Stimulated activated CD8-positive, alpha-beta memory T cell treated with anti-CD3 and anti-CD28 coated beads, Interleukin-2, amount 100 ng/mL, for 48 hours (primary cell): ENCODE results near the gene IL17RB.
A peak's percentile ranks its signal among the peaks of the same experiment; 100 is the strongest.

ENCODE experiments used
- DNase-seq, 2 donors: peaks; one replicate each; pipeline ENCODE4 v3.0.0-alpha.2; 2020; ENCODE audit warnings: low read depth in 2 of 2

IL17RB gene

DNA sequence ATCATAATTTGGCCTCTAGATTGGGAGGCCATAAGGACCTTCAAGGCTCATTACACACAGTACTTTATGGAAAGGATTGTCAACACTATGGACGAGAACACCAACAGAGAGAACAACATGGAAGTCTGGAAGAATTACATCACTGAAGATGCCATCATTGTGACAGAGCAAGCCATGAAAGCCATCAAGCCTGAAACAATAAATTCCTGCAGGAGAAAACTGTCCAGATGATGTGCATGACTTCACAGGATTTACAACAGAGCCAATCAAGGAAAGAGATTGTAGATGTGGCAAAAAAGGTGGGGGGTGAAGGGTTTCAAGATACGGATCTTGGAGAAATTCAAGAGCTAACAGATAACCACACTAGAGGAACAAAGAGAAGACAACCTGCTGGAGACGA lies 15.9 kb downstream of the IL17RB start:
- DNase-seq, result no peak

DNA sequence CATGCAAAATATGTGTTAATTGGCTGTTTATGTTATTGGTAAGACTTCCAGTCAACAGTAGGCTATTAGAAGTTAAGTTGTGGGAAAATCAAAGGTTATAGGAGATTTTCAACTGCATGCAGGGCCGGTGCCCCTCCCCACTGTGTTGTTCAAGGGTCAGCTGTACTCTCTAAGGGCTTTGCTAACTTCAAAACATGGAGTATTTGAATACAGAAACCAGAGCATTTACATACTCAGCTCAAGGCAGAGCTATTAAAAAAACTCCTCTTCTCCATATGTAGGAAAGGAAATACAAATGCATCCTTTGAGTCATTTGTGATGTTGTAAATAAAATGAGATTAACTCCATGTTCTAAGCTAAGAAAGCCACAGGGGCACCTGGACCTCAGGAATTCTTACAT lies 16.8 kb downstream of the IL17RB start:
- DNase-seq, result no peak

DNA sequence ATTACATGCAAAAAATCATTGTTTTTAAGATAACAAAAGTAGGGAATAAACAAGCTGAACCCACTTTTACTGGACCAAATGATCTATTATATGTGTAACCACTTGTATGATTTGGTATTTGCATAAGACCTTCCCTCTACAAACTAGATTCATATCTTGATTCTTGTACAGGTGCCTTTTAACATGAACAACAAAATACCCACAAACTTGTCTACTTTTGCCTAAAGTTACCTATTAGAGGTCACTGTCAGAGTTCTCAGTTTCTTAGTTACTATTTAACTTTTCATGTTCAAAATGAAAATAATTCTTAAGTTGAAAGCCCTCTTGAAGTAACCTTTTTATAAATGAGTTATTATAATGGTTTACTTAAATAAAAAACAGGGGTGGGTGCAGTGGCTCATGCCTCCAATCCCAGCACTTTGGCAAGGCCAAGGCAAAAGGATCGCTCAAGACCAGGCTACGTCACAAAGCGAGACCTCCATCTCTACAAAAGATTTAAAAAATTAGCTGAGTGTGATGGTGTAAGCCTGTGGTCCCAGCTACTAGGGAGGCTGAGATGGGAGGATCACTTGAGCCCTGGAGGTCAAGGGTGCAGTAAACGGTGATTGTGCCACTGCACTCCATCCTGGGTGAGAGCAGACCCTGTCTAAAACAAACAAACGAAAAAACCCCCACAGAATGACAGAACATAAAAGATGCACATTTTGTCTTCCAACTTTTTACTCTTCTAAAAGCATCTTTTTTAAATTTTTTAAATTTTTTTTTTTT lies 19.5 kb downstream of the IL17RB start:
- DNase-seq, result no peak

DNA sequence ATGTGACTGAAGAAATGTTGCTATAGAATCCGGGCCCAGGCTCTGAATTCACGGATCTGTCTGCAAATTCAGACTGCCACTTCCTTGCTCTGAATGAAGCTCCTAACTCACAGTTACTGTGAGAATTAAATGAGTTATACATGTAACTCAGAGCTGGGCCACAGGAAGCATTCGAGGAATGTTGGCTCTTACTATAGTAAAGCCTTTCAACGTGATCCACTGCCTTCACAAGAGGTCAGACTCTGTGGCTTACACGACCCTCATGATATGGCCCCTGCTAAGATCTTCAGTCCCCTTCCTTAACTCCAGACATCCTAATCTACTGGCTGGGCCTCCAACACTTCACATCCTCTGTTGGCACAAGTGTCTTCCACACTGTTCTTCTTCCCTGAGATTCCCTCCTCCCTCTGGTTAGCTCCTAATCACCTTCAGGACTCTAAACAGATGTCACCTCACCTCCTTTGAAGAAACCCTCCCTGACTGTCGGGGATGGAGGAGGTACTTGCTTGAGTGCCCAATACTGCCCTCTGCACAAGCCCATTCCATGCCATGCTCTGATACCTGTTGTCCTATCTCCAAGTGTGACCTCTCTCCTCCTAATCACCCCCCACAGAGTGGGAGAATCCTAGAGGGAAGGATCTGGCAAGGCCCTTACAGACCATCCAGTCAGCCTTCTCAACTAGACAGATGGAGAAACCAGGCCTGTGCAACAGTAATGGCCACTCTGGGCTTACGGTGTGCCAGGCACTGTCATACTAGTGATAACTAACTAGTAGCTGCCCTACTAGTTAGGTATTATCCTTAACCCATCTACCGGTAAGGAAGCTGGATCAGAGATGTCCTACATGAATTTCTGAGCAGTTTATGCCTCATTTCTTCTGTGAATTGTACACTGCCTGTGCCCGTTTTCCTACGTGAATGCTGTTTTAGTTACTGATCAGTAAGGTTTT lies 34.3 kb downstream of the IL17RB start:
- no peak for DNase-seq

DNA sequence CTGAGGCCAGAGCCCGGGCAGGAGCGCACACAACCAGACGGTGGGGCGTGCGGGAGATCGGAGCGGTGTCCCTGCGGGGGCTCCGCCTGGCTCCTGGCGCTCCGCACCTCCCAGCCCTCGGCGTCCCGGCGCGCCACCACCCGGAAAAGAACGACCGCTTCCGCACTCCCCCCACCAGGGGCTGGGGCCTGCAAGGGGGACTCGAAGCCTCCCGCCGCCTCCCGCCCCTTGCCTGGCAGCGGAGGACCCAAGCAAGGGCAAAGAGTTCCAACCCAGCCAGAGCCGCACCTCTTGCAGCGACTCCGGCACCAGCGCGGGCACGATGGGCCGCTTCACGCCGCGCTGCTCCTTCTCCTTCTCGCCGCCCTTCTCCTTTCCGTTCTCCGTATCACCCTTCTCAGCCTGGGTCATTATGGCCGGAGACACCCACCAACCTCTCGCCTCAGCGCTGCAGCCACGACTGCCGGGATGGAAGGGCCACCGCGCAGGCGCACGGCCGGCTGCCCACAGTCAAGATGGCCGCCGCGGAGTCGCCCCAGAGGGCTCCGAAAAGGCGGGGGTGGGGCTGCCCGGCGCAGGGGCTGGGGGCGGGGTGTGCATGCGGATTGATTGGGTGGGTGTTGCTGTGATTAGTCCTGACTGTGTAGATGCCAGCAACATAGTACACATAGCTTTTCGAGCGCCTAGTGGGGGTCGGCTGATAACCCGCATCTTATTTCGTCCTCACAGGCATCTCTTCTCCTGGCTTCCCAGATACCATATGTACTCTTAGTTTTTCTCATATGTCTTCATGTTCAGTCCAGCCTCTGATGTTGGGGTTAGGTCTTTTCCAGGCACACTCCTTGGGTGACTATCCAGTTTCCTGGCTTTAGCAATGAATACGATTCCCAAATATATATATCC lies 35.6 kb downstream of the IL17RB start, which contains the start of gene ACTR8:
TSS of gene ACTR8 (minus strand) at position 462 of the 903 bp plus-strand sequence. CDS start at position 411, 51 bp downstream.
- peak; percentile 76 to 80 for DNase-seq

DNA sequence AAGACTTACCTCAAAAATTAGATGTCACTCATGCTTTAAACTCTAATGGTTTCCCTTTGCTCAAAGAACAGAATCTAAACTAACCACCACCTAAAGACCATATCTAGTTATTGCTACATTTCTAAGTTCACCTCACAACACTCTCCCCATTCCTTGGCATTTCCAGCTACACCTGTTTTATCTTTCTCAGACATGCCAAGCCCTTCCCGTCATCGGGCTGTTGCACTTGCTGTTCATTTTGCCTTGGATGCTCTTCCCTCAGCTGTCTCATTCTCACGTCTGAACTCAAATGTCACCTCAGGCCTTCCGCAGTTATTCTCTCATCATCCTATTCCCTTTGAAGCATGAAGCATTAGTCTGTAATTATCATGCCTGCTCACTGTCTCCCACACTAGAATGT lies 36.6 kb downstream of the IL17RB start:
- no peak for DNase-seq

DNA sequence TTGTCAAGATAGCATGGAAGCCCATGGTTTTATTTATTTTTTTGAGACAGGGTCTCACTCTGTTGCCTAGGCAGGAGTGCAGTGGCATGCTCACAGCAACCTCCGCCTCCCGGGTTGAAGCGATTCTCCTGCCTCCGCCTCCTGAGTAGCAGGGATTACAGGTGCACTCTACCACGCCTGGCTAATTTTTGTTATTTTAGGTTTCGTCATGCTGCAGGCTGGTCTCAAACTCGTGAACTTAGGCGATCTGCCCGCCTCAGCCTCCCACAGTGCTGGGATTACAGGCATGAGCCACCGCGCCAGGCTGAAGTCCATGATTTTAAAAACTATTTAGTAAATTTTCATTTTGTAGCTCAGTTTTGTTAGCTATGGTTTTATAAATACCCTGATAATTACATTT lies 38.3 kb downstream of the IL17RB start:
- DNase-seq, result no peak

DNA sequence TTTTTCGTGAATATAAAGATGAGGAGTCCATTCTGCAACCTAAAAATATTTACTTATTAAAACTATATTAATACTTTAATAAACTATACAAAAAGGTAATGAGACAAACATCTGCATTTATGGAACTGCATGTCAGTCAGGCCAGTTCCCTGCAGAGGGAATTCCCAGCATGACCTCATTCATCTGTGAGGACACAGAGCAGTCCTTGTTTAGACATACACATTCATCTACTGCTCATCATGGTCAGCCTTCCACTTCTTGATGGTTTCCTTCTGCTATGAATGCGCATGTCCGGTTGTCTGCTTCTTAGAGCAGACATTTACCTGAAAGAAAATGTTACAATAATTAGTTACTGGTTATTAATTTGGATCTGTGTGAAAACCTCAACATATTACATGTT lies 38.9 kb downstream of the IL17RB start:
- no peak for DNase-seq

DNA sequence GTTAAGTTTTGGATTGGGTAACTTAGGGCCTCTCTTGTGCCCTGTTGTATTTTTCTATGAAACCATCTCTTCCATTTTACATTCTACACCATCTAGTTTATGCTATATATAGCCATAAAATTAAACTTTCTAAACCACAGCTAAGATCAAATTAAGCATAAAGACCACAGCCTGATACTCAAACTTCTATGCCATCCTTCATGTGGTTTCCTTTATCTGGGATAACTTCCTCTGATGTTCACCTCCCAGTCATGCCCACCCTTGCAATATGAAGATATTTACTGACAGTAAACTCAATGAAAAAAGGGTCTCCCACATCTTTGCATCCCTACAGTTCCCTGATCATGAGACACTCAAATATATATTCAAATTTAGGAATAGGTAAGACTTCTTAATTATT lies 41.1 kb downstream of the IL17RB start:
- no peak for DNase-seq

DNA sequence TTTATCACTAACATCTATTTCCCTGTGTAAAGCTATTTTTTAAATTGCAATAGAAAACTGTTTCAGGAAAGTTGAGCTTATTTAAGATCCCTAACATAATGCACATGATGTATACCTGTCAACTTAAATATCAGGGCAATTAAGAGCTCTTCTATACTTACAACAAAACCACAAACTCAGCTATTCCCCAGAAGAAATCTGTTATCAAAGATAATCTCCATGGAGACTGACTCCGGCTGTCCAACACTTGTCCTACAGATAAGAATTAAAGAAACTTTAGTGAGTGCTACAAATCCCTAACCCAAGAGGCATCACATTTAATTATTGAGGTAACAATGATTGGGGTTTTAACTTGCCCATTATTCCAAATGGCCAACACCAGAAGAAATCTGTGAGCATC lies 41.9 kb downstream of the IL17RB start:
- no peak for DNase-seq

DNA sequence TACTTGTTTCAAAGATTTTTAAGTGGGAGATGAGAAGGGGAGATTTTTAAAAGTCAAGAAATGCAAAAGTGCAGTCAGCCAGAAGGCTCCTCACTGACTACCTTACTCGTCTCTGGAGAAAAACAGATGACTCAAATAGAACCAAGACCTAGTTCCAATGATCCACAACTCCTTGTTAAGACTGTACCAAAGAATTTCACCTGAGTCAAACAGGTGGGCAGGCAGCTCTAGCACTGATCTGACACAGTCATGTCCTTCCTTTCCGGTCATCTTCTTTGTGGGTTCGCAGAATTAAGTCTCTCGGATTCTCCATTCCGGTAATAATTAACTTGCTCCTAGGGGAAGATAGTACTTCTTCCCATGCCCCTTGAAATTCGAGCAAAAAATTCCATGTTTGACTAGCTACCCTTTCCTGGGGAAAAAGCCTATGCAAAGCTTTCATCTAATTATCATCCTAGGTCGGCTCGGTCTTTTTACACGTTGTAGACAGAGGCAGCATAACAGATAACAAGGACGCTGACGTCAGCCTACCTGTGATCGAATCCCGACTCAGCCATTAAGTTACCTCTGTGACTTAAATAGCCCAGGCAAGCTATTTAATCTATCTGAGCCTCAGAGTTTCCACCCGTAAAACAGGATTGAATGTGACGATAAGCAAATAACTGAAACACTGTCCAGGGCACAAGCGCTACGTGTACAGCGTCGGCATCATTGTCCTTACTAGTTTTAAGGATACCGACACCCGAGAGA lies 44.5 kb downstream of the IL17RB start:
- DNase-seq, result peak in 1 of 2 donors; percentile 26

DNA sequence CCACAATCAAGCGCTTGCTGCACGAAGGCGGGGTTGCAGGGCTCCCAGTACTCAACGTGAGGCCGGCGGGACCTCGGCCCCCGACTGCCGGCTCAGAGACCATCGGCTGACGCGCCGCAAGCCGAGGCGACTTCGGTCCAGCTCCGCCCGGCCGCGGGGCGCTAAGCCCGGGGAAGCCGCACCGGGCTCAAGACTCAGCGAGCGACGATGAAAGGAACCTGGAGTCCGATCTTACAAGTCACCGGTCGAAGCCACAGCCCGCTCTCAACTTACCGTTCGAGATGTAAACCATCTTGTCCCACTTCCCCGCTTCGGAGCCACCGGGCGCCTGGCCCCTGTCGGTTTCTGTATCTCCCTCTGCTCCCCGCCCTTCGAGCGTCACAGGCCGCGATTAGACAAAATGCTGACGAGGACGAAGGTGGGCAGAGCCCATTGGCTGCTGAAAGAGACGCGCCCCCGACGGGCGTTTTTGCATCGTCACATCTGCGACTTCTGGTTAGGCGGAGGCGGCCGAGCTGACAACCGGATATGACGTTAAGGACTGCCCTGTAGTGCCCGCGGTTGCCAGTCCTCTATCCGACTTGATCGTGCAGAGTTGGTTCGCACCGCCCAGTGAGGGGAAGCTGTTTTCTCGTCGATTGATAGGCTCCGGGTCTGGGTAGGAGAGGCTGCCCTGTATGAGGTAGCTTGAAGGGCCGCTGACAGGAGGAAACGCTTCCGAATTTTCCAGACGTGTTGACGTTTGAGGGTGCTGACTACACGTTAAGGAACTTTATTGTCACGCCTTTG lies 45.3 kb downstream of the IL17RB start, which contains the start of gene SELENOK:
TSS of gene SELENOK (minus strand) at position 363 of the 789 bp plus-strand sequence.
- peak; percentile 90 to 93 for DNase-seq

DNA sequence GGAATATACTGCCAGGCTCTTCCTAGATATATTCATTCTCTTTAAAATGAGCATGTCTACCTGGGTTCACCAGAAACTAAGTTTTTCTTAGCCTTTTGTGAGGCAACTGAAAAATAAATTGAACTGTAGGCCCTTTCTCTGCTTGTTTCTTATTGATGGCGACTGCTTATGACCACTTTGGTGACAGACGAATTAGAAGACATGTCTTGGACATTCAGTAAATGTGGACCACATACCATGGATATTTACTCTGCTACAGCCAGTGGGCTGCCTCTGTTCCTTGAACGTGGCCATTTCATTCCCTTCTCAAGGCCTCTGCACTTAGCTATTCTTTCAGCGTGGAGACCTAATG lies 45.9 kb downstream of the IL17RB start:
- no peak for DNase-seq

DNA sequence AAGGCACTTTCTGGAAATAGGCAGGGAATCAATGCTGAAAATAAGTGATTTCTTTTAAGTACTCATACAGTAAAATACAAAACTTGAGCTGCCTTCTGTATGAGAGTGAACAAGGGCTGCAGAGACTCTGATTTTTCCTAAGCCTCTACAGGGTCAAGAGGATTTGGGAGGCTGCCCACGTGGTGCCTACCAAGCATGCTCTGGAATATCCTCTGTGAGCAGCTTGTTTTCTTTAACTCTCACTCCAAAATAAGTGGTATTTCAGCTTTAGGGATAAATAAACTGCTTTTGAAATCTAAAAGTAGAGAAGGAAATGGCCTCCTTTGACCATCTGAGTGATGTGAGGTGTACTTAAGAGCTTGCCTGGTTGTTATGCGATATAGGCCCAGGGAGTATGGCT lies 53.4 kb downstream of the IL17RB start:
- DNase-seq, result no peak

DNA sequence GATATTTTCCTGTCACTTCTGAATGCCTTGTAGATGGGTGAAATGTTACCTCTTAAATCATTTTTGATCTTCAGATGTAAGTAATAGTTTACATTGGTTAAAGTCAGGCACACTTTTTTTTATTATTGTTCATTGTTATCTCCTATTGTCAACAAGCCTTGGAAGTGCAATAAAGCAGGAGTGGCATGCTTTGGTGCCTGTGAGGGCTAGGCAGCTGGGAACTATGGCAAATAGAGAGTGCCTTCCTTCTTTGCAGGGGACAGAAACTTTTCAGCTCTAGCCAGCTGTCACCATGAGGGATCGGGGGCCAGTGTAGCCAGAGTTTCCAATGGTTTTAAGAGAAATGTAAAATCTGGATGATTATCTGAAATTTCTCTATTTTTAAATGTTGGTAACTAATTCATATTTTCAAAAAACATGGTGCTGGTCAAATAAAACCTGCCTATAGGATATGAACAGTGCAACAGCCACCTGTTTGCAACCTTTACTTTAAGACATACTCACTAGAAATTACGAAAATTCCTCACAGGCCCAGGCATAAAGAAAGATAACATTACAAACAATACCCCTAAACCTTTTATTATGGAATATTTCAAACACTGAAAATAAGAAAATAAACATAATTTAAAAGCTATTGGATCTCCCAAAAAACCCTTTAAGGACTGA lies 54.4 kb downstream of the IL17RB start:
- DNase-seq, result no peak

DNA sequence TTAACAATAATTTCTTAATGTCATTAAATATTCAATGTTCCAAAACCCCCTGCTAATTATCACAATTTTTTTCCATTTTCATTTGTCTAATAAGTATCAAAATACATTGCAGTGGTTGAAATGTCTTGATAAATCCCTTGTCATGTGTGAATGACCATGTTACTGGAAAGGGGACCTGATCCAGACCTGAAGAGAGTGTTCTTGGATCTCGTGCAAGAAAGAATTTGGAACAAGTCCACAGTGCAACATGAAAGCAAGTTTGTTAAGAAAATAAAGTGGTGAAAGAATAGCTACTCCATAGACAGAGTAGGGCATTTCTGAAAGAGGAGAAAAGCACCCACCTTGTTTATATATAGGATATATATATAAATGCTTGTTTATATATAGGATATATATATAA lies 55.7 kb downstream of the IL17RB start:
- DNase-seq, result no peak

DNA sequence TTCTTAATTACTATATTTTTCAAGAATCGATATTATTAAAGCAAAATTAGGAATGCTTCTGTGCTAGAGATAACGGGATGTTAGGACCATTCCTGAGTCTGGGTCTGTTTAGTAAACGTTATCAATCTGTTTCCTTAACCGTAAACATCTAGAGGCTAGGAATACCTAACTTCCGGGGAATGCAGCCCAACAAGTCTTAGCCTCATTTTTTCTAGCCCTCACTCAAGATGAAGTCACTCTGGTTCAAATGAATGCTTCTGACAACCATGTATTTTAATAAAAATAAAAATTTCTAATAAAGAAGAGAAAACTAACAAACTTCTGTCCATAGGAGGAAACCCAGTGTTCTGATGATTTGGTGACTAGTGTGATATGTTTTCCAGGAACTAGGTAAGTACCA lies 56.3 kb downstream of the IL17RB start:
- no peak for DNase-seq

DNA sequence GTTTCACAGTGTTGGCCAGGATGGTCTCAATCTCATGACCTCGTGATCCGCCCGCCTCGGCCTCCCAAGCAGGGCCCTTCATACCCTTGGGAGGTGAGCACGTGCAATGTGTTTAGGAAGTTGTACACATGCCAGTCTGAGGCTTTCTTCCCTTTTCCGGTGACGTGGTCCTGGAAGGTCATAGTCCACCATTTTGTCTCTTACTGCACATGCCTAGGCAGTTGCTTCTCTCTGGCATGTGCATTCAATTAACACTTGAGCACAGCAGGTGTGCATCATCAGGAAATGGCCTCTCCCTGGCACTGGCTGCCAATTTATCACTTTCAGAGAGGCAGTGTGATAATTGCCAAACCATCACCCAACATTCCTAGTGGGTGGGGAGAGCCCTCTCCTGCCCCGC lies 67.0 kb downstream of the IL17RB start:
- DNase-seq, result no peak
